Measurements from ENCODE around the gene ST8SIA1.

GRCh38 chr12:22355011-22355580 lies 20.6 kb upstream of the ST8SIA1 start:
- no peak for TF ChIP-seq BHLHE40 (IDR thresholded peaks at IDR 0.05; ENCODE audit: borderline replicate concordance)
- no peak for TF ChIP-seq FOXA1 (IDR thresholded peaks at IDR 0.05)
- no peak for TF ChIP-seq PKNOX1 (IDR thresholded peaks at IDR 0.05)
- TF ChIP-seq TARDBP (IDR thresholded peaks at IDR 0.05): no peak
- no peak for TF ChIP-seq ARNT (IDR thresholded peaks at IDR 0.05)
- no peak for TF ChIP-seq SUZ12 (IDR thresholded peaks at IDR 0.05)
- TF ChIP-seq LEF1 (IDR thresholded peaks at IDR 0.05; ENCODE audit: borderline replicate concordance): no peak
- TF ChIP-seq SP1 (IDR thresholded peaks at IDR 0.05): no peak
- TF ChIP-seq ZNF384 (IDR thresholded peaks at IDR 0.05): no peak
- TF ChIP-seq FOXM1 (IDR thresholded peaks at IDR 0.05; ENCODE audit: borderline replicate concordance): no peak
- TF ChIP-seq ELF4 (IDR thresholded peaks at IDR 0.05): no peak
- TF ChIP-seq CTBP1 (IDR thresholded peaks at IDR 0.05; ENCODE audit: borderline replicate concordance): no peak
- no peak for TF ChIP-seq HDGF (IDR thresholded peaks at IDR 0.05; ENCODE audit: borderline replicate concordance)
